Erythroblast (primary cell): ENCODE data around the gene CDH13.

Source experiments
- GATA1 ChIP-seq: IDR thresholded peaks from 2 replicates; pipeline ENCODE4 v1.6.1; 2011; ENCODE audit warnings: low read depth, mild to moderate bottlenecking, control low read depth, low read length, moderate library complexity
- POLR2A ChIP-seq: IDR thresholded peaks from 2 replicates; pipeline ENCODE4 v1.6.1; 2011; ENCODE audit warnings: mild to moderate bottlenecking, low read length

DNA sequence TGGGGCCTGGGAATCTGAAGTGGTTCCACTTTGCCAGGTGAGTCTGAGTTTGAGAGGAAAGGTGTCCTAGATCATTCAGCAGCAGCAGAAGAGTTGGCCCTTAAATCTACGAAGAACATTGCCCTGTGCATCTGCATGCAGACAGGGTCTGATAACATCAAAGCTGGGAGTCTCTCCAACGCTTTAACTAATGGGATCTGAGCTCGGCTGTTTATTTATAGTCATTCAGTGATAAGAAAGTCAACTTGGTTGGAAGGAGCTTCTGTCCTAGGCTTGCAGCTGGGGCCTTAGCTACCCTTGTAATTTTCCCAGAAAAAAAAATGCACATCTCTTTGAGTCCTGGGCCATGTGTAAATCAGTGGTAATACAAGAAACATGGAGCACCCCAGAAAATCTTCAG lies 763.0 kb downstream of the CDH13 start:
- TF ChIP-seq POLR2A (no peak), GATA1 (no peak)
